Measurements from ENCODE around the gene SSH2. TPM values are rescaled to one million over a fixed set of nuclear protein-coding genes. Genes with fewer than 3 reads are reported as not detected.
"Not testable (repeated sequence)": the region's sequence is repeated elsewhere in the genome, so short reads cannot be mapped to it uniquely, and the experiment has no call there.

Gene SSH2
- total RNA-seq, 1 donor from 2014 or later, result 12.6 TPM

GRCh38 chr17:29881256-29881655 is 48.8 kb downstream of the SSH2 start:
- DNase-seq (ENCODE audit: low read depth in 2 of 2), result no peak

- no peak for DNase-seq (ENCODE audit: low read depth in 2 of 2)
Measured at GRCh38 chr17:29880031-29880430, 50.0 kb downstream of the SSH2 start.

GRCh38 chr17:29874931-29875596 is 55.0 kb downstream of the SSH2 start:
- DNase-seq (ENCODE audit: low read depth in 2 of 2), result no peak

- not testable (repeated sequence) for DNase-seq (ENCODE audit: low read depth in 2 of 2)
Measured at GRCh38 chr17:29874358-29874757, 55.7 kb downstream of the SSH2 start.

DNA sequence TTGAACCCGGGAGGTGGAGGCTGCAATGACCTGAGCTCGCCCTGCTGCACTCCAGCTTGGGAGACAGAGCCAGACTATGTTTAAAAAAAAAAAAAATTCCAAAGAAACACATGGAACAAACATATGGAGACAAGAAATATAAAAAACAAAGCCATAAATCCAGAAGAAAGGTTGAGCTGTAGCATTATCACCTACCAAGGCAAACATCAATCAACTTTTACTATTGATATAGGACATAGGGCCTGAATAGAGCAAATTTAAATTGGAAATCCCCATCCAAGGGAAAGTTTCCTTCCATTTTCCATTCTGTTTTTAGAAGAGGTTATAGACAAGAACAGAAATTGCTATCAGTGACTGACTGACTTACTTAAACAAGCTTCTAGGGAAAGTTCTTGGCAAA is 56.6 kb downstream of the SSH2 start:
- DNase-seq (ENCODE audit: low read depth in 2 of 2), result no peak

GRCh38 chr17:29870836-29871465 is 59.1 kb downstream of the SSH2 start:
- no peak for DNase-seq (ENCODE audit: low read depth in 2 of 2)

DNA sequence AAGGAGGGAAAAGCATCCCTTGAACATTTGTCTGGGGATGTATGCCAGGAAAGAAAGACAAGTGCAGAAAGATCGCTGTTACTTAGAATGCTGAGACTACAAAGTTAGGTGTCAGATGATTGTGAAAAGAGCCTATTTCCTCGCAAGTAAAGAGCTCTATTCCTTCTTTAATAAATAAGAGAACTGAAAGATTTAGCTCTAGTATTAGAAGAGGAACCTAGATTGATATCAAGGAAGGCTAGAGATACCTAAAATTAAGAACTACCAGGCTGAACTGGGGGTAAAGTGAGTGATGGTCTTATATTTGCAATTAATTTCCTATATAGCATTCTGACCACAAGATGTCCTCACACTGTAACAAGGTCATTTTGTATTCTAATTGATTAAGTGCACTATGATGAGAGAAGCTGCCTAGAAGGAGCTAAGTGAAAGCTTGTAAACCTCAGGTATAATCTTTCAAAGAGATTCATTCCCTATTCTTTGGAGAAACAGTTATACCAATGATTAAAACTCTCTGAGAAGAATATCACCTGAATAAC is 62.3 kb downstream of the SSH2 start:
- peak in 1 of 2 donors; percentile 36 for DNase-seq (ENCODE audit: low read depth in 2 of 2)

DNA sequence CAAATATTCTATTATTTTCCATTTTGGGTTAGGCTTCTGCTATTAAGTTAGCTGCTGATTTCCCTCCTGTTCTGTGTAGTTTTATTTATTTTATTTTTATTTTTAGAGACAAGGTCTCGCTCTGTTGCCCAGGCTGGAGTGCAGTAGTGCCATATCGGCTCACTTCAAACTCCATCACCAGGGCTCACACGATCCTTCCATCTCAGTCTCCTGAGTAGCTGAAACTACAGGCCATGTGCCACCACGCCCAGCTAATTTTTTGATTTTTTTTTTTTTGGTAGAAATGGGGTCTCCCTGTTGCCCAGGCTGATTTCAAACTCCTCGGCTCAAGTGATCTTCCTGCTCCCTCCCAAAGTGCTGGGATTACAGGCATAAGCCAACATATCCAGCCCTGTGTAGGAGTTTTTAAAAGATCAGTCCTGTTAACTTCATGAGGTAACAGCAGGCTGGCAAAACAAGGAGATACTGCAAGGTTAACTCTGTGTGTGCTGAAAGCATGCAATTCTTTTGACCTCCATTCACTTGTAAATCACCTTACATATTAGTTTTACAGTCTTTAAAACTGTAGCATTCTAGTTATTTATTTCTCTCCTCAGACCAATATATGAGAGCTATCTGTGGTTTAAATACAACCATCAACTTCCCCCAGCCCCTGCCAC is 63.2 kb downstream of the SSH2 start:
- DNase-seq (ENCODE audit: low read depth in 2 of 2), result no peak

DNA sequence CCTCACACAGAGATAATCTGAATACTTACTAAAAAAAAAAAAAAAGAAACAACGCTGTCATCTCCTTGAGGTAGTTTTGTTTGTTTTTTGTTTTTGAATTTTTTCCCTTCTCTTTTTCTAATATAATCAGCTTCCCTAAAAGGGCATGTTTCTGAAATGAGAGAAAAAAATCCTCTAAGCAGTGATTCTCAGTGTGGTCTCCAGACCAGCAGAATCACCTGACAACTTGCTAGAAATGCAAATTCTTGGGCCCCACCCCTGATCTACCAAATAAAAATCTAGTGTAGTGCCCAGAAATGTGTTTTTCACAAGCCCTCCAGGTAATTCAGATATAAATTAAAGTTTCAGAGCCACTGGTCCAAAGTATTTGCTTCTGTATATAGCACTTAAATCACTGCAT is 65.4 kb downstream of the SSH2 start:
- no peak for DNase-seq (ENCODE audit: low read depth in 2 of 2)

- DNase-seq (ENCODE audit: low read depth in 2 of 2), result not testable (repeated sequence)
Measured at GRCh38 chr17:29864123-29864522, 65.9 kb downstream of the SSH2 start.

- DNase-seq (ENCODE audit: low read depth in 2 of 2), result no peak
Measured at GRCh38 chr17:29862951-29863350, 67.1 kb downstream of the SSH2 start.

DNA sequence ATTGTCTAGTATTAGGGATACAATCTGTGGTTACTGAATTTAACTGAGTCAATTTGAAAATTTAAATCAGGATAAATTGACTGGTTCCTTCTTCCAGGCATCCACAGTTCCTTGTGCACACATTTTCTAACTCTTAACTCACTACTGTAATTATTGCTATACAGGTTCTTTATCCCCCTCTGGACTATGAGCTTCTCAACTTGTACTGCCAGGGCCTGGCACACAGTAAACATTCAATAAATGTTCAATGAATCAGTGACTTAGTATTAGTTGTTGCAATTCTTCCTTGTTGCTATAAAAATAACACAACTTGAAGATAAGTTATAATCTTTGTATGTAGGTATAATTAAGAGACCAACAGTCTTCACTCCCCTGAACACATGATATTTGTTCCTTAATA is 67.9 kb downstream of the SSH2 start:
- DNase-seq (ENCODE audit: low read depth in 2 of 2), result no peak

- DNase-seq (ENCODE audit: low read depth in 2 of 2), result not testable (repeated sequence)
Measured at GRCh38 chr17:29859445-29859844, 70.6 kb downstream of the SSH2 start.

- DNase-seq (ENCODE audit: low read depth in 2 of 2), result no peak
Measured at GRCh38 chr17:29857823-29858222, 72.2 kb downstream of the SSH2 start.

- DNase-seq (ENCODE audit: low read depth in 2 of 2), result not testable (repeated sequence)
Measured at GRCh38 chr17:29857105-29857504, 72.9 kb downstream of the SSH2 start.

DNA sequence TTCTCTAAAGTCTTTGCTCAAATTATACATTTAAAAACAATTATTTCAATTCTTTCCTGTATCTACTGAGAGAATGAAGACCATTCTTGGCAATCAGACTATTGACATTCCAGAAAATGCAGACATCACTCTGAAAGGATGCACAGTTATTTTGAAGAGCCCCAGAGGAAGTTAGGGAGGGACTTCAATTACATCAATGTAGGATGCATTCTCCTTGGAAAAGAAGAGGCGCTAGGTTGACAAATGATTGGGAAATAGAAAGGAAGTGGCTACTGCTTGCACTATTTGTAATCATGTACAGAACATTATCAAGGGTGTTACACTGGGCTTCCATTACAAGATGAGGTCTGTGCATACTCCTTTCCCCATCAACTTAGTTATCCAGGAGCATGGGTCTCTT is 74.3 kb downstream of the SSH2 start:
- no peak for DNase-seq (ENCODE audit: low read depth in 2 of 2)

DNA sequence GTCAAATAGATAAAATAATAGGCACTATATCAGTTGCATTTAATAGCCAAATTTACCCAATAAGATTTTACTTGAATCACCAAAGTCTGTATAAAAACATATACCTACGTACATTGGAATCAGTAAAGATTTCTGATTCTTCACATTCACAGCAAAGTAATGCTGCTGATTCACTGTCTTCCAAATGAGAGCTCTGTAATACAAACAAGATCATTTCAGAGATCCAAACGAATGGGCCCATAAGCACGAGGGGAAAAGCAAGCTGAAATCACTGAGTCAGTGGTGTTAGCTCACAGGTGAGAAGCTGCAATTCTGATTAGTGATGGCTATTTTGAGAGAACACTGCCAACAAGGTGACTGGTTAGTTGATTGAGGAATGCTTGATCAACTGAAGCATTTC is 81.3 kb downstream of the SSH2 start:
- DNase-seq (ENCODE audit: low read depth in 2 of 2), result no peak

GRCh38 chr17:29847527-29848400 is 82.3 kb downstream of the SSH2 start:
- no peak for DNase-seq (ENCODE audit: low read depth in 2 of 2)

DNA sequence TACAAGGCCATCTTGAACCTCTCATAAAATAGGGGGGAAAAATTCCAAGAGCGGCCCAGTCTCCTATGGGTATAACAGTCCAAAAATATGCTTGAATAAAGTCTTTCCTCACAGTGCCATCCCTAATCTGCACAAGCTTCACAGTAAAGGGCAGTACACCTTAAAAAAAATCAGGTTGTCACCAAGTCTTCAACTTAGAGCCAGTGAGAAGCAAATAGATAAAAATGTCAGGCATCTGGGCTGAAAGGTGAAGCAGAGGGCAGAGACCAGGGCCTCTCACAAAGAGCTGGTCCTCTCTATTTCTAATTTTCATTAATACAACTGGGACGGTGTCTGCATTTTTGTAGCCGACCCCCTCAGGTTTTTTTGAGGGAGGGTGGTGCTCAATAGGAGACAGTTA is 82.9 kb downstream of the SSH2 start:
- no peak for DNase-seq (ENCODE audit: low read depth in 2 of 2)

GRCh38 chr17:29846298-29846697 is 83.7 kb downstream of the SSH2 start:
- no peak for DNase-seq (ENCODE audit: low read depth in 2 of 2)

- DNase-seq (ENCODE audit: low read depth in 2 of 2), result peak in 1 of 2 donors; percentile 31
Measured at GRCh38 chr17:29844339-29845048, 85.5 kb downstream of the SSH2 start.

Measured in dermis microvascular lymphatic vessel endothelial cell (primary cell).